Activated CD4-positive, alpha-beta T cell treated with anti-CD3 and anti-CD28 coated beads, Interleukin-2, amount 50 U/mL, for 48 hours (primary cell): Measurements from ENCODE around the gene MRPL37.

ENCODE experiments used
- DNase-seq, 2 experiments: peaks; one replicate each; pipeline ENCODE4 v3.0.0-alpha.2; 2020

MRPL37 gene

GRCh38 chr1:54241364-54241763, 41.4 kb downstream of the MRPL37 start:
- DNase-seq = no peak

GRCh38 chr1:54243022-54243421, 43.1 kb downstream of the MRPL37 start:
- DNase-seq = no peak

GRCh38 chr1:54244655-54245054, 44.7 kb downstream of the MRPL37 start:
- DNase-seq = no peak

GRCh38 chr1:54245501-54245900, 45.5 kb downstream of the MRPL37 start:
- no peak for DNase-seq

- no peak for DNase-seq
Observed at GRCh38 chr1:54246116-54246721, 46.3 kb downstream of the MRPL37 start.

GRCh38 chr1:54247863-54248515, 48.0 kb downstream of the MRPL37 start:
- DNase-seq = no peak

- no peak for DNase-seq
Observed at GRCh38 chr1:54248966-54249365, 49.0 kb downstream of the MRPL37 start.

GRCh38 chr1:54249819-54250435, 50.0 kb downstream of the MRPL37 start:
- no peak for DNase-seq

- no peak for DNase-seq
Observed at GRCh38 chr1:54250670-54251069, 50.7 kb downstream of the MRPL37 start.

GRCh38 chr1:54252371-54252936, 52.5 kb downstream of the MRPL37 start:
- DNase-seq = no peak

- no peak for DNase-seq
Observed at GRCh38 chr1:54253480-54253879, 53.5 kb downstream of the MRPL37 start.

- no peak for DNase-seq
Observed at GRCh38 chr1:54254055-54254454, 54.1 kb downstream of the MRPL37 start.

- DNase-seq = no peak
Observed at GRCh38 chr1:54255026-54255702, 55.2 kb downstream of the MRPL37 start.

GRCh38 chr1:54256522-54257345, 56.8 kb downstream of the MRPL37 start:
- no peak for DNase-seq

GRCh38 chr1:54257346-54257620, 57.3 kb downstream of the MRPL37 start:
- no peak for DNase-seq

GRCh38 chr1:54257876-54258275, 57.9 kb downstream of the MRPL37 start:
- no peak for DNase-seq

GRCh38 chr1:54259546-54260140, 59.7 kb downstream of the MRPL37 start:
- no peak for DNase-seq

- DNase-seq = no peak
Observed at GRCh38 chr1:54260810-54261209, 60.8 kb downstream of the MRPL37 start.

GRCh38 chr1:54262244-54262643, 62.3 kb downstream of the MRPL37 start:
- DNase-seq = no peak

- no peak for DNase-seq
Observed at GRCh38 chr1:54263601-54264226, 63.7 kb downstream of the MRPL37 start.

GRCh38 chr1:54265126-54265525, 65.2 kb downstream of the MRPL37 start:
- no peak for DNase-seq

GRCh38 chr1:54265659-54266058, 65.7 kb downstream of the MRPL37 start:
- no peak for DNase-seq
